DOHH2 (cell line): ENCODE data around the gene ABCA2.

Source experiments
- EZH2phosphoT487 ChIP-seq: fragments of 200-600 bp; sonication (generic); IDR thresholded peaks from 2 replicates; pipeline ENCODE4 v1.6.1; 2017; ENCODE audit warnings: borderline replicate concordance, mild to moderate bottlenecking, antibody characterized with exemption, low read length, moderate library complexity, mixed read lengths
- TF ChIP-seq, protein P1 (sequence below): fragments of 200-600 bp; sonication (generic); IDR thresholded peaks from one replicate; pipeline ENCODE4 v1.5.1; 2014; ENCODE audit warnings: antibody characterized with exemption, mild to moderate bottlenecking, low read depth, low read length; ENCODE audit not compliant: poor library complexity, severe bottlenecking

- TF ChIP-seq, protein P1, sequence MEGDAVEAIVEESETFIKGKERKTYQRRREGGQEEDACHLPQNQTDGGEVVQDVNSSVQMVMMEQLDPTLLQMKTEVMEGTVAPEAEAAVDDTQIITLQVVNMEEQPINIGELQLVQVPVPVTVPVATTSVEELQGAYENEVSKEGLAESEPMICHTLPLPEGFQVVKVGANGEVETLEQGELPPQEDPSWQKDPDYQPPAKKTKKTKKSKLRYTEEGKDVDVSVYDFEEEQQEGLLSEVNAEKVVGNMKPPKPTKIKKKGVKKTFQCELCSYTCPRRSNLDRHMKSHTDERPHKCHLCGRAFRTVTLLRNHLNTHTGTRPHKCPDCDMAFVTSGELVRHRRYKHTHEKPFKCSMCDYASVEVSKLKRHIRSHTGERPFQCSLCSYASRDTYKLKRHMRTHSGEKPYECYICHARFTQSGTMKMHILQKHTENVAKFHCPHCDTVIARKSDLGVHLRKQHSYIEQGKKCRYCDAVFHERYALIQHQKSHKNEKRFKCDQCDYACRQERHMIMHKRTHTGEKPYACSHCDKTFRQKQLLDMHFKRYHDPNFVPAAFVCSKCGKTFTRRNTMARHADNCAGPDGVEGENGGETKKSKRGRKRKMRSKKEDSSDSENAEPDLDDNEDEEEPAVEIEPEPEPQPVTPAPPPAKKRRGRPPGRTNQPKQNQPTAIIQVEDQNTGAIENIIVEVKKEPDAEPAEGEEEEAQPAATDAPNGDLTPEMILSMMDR, result no peak
- no peak for TF ChIP-seq EZH2phosphoT487
Observed at GRCh38 chr9:136970361-136970760, 57.7 kb downstream of the ABCA2 start.
